Stimulated activated memory B cell treated with anti-CD40 and anti-IgM and Interleukin-4, amounts not matched to agents 10 μg/mL and 1 μg/mL and 100 μg/mL, for 72 hours (primary cell): ENCODE data around the gene NR4A3.
"Not testable (repeated sequence)": the region's sequence is repeated elsewhere in the genome, so short reads cannot be mapped to it uniquely, and the experiment has no call there.

Source experiments
- ATAC-seq: fragments of 150-1000 bp; cut with Tn5 transposase; 2 replicates; pipeline ENCODE4 v1.10.0; 2021
- H3K27ac Mint-ChIP-seq: one replicate; pipeline ENCODE4 v1.8.0; 2022; ENCODE audit warnings: mild to moderate bottlenecking, mixed read lengths
- H3K27me3 Mint-ChIP-seq: one replicate; pipeline ENCODE4 v1.8.0; 2022; ENCODE audit warnings: mixed read lengths
- H3K36me3 Mint-ChIP-seq: one replicate; pipeline ENCODE4 v1.8.0; 2022; ENCODE audit warnings: mixed read lengths
- H3K4me1 Mint-ChIP-seq: one replicate; pipeline ENCODE4 v1.8.0; 2022; ENCODE audit warnings: mixed read lengths
- H3K4me3 Mint-ChIP-seq: one replicate; pipeline ENCODE4 v1.8.0; 2022; ENCODE audit warnings: mild to moderate bottlenecking, moderate library complexity, mixed read lengths
- H3K9me3 Mint-ChIP-seq: one replicate; pipeline ENCODE4 v1.8.0; 2022; ENCODE audit warnings: mixed read lengths

NR4A3 gene

GRCh38 chr9:99821396-99822108, at the start of gene NR4A3:
NR4A3 (plus strand) TSS chr9:99821885; CDS start chr9:99828043, 6,158 bp downstream.
- no peaks in the 10 kb centered on the region for H3K27me3 Mint-ChIP-seq
- no peaks in the 10 kb centered on the region for H3K9me3 Mint-ChIP-seq
- H3K4me3 Mint-ChIP-seq = peak within 1 kb of the TSS; percentile 95
- peak within 1 kb of the TSS; percentile 91 for H3K27ac Mint-ChIP-seq
- peaks cover 68% of the 10 kb centered on the region for H3K4me1 Mint-ChIP-seq
- peak; percentile 64 for ATAC-seq
- peaks cover 49% of the 10 kb centered on the region for H3K36me3 Mint-ChIP-seq

- Mint-ChIP-seq H3K36me3 (no peaks in the 10 kb centered on the region), H3K4me3 (no peak overlapping the region), H3K9me3 (no peaks in the 10 kb centered on the region), H3K27me3 (no peaks in the 10 kb centered on the region), H3K4me1 (no peaks in the 10 kb centered on the region), H3K27ac (no peak overlapping the region)
- no peak for ATAC-seq
These were observed 48.1 kb upstream of the NR4A3 start for GRCh38 chr9:99773468-99774138.

GRCh38 chr9:99778308-99778707, 43.4 kb upstream of the NR4A3 start:
- peaks cover 8% of the 10 kb centered on the region for H3K4me1 Mint-ChIP-seq
- ATAC-seq = peak; percentile 75
- H3K4me3 Mint-ChIP-seq = no peak overlapping the region
- H3K27me3 Mint-ChIP-seq = no peaks in the 10 kb centered on the region
- H3K9me3 Mint-ChIP-seq = no peaks in the 10 kb centered on the region
- no peak overlapping the region for H3K27ac Mint-ChIP-seq
- H3K36me3 Mint-ChIP-seq = no peaks in the 10 kb centered on the region

- Mint-ChIP-seq H3K9me3 (no peaks in the 10 kb centered on the region), H3K4me1 (peaks cover 13% of the 10 kb centered on the region), H3K4me3 (no peak overlapping the region), H3K27ac (no peak overlapping the region), H3K27me3 (no peaks in the 10 kb centered on the region), H3K36me3 (no peaks in the 10 kb centered on the region)
- ATAC-seq = no peak
These were observed 42.8 kb upstream of the NR4A3 start for GRCh38 chr9:99778836-99779235.

GRCh38 chr9:99779277-99779676, 42.4 kb upstream of the NR4A3 start:
- H3K27ac Mint-ChIP-seq = no peak overlapping the region

GRCh38 chr9:99782349-99782748, 39.3 kb upstream of the NR4A3 start:
- H3K4me1 Mint-ChIP-seq = peaks cover 16% of the 10 kb centered on the region
- not testable (repeated sequence) for H3K27me3 Mint-ChIP-seq, H3K27ac Mint-ChIP-seq, ATAC-seq, H3K4me3 Mint-ChIP-seq, H3K36me3 Mint-ChIP-seq, H3K9me3 Mint-ChIP-seq

More at GRCh38 chr9:99779277-99779676, 42.4 kb upstream of the NR4A3 start:
- H3K27me3 Mint-ChIP-seq = no peaks in the 10 kb centered on the region
- H3K4me1 Mint-ChIP-seq = peaks cover 16% of the 10 kb centered on the region
- no peaks in the 10 kb centered on the region for H3K9me3 Mint-ChIP-seq
- no peak overlapping the region for H3K4me3 Mint-ChIP-seq
- H3K36me3 Mint-ChIP-seq = no peaks in the 10 kb centered on the region
- no peak for ATAC-seq

- Mint-ChIP-seq H3K4me3 (no peak overlapping the region), H3K27ac (peak overlapping the region; percentile 74), H3K27me3 (no peaks in the 10 kb centered on the region), H3K4me1 (peaks cover 16% of the 10 kb centered on the region), H3K9me3 (no peaks in the 10 kb centered on the region), H3K36me3 (no peaks in the 10 kb centered on the region)
- ATAC-seq = peak; percentile 90
These were observed 38.5 kb upstream of the NR4A3 start for GRCh38 chr9:99782962-99783718.

GRCh38 chr9:99783799-99784198, 37.9 kb upstream of the NR4A3 start:
- no peak overlapping the region for H3K4me3 Mint-ChIP-seq
- H3K36me3 Mint-ChIP-seq = no peaks in the 10 kb centered on the region
- H3K27ac Mint-ChIP-seq = peak overlapping the region; percentile 74
- ATAC-seq = no peak
- H3K27me3 Mint-ChIP-seq = no peaks in the 10 kb centered on the region
- no peaks in the 10 kb centered on the region for H3K9me3 Mint-ChIP-seq
- H3K4me1 Mint-ChIP-seq = peaks cover 16% of the 10 kb centered on the region

GRCh38 chr9:99785010-99785590, 36.6 kb upstream of the NR4A3 start:
- H3K36me3 Mint-ChIP-seq = no peaks in the 10 kb centered on the region
- peaks cover 16% of the 10 kb centered on the region for H3K4me1 Mint-ChIP-seq
- no peaks in the 10 kb centered on the region for H3K9me3 Mint-ChIP-seq
- no peak overlapping the region for H3K27ac Mint-ChIP-seq
- ATAC-seq = no peak
- no peak overlapping the region for H3K4me3 Mint-ChIP-seq
- H3K27me3 Mint-ChIP-seq = no peaks in the 10 kb centered on the region

- Mint-ChIP-seq H3K27ac (no peak overlapping the region), H3K9me3 (peaks cover 3% of the 10 kb centered on the region), H3K4me3 (no peak overlapping the region), H3K4me1 (peaks cover 15% of the 10 kb centered on the region), H3K27me3 (no peaks in the 10 kb centered on the region), H3K36me3 (no peaks in the 10 kb centered on the region)
- no peak for ATAC-seq
These were observed 34.1 kb upstream of the NR4A3 start for GRCh38 chr9:99787556-99787955.

GRCh38 chr9:99793528-99793927, 28.2 kb upstream of the NR4A3 start:
- Mint-ChIP-seq H3K27ac (no peak overlapping the region), H3K36me3 (peaks cover 5% of the 10 kb centered on the region), H3K4me1 (no peaks in the 10 kb centered on the region), H3K27me3 (no peaks in the 10 kb centered on the region), H3K9me3 (peaks cover 3% of the 10 kb centered on the region), H3K4me3 (no peak overlapping the region)
- ATAC-seq = no peak

- Mint-ChIP-seq H3K27me3 (no peaks in the 10 kb centered on the region), H3K36me3 (peaks cover 17% of the 10 kb centered on the region), H3K9me3 (no peaks in the 10 kb centered on the region), H3K4me1 (no peaks in the 10 kb centered on the region), H3K27ac (no peak overlapping the region), H3K4me3 (no peak overlapping the region)
- no peak for ATAC-seq
These were observed 25.5 kb upstream of the NR4A3 start for GRCh38 chr9:99796231-99796630.

GRCh38 chr9:99801775-99802174, 19.9 kb upstream of the NR4A3 start:
- H3K27ac Mint-ChIP-seq = no peak overlapping the region
- no peak for ATAC-seq
- peaks cover 53% of the 10 kb centered on the region for H3K36me3 Mint-ChIP-seq
- H3K9me3 Mint-ChIP-seq = no peaks in the 10 kb centered on the region
- no peaks in the 10 kb centered on the region for H3K27me3 Mint-ChIP-seq
- H3K4me1 Mint-ChIP-seq = peaks cover 7% of the 10 kb centered on the region
- no peak overlapping the region for H3K4me3 Mint-ChIP-seq

- no peaks in the 10 kb centered on the region for H3K9me3 Mint-ChIP-seq
- peaks cover 62% of the 10 kb centered on the region for H3K36me3 Mint-ChIP-seq
- H3K4me1 Mint-ChIP-seq = peaks cover 22% of the 10 kb centered on the region
- no peak overlapping the region for H3K4me3 Mint-ChIP-seq
- no peak overlapping the region for H3K27ac Mint-ChIP-seq
- H3K27me3 Mint-ChIP-seq = no peaks in the 10 kb centered on the region
- ATAC-seq = no peak
These were observed 18.0 kb upstream of the NR4A3 start for GRCh38 chr9:99803694-99804093.

GRCh38 chr9:99807276-99807852, 14.3 kb upstream of the NR4A3 start:
- H3K4me1 Mint-ChIP-seq = peaks cover 45% of the 10 kb centered on the region
- peak; percentile 65 for ATAC-seq
- peak overlapping the region; percentile 77 for H3K27ac Mint-ChIP-seq
- no peaks in the 10 kb centered on the region for H3K27me3 Mint-ChIP-seq
- peaks cover 58% of the 10 kb centered on the region for H3K36me3 Mint-ChIP-seq
- no peak overlapping the region for H3K4me3 Mint-ChIP-seq
- no peaks in the 10 kb centered on the region for H3K9me3 Mint-ChIP-seq
